Measurements from ENCODE around the gene THPO.

Gene THPO

DNA sequence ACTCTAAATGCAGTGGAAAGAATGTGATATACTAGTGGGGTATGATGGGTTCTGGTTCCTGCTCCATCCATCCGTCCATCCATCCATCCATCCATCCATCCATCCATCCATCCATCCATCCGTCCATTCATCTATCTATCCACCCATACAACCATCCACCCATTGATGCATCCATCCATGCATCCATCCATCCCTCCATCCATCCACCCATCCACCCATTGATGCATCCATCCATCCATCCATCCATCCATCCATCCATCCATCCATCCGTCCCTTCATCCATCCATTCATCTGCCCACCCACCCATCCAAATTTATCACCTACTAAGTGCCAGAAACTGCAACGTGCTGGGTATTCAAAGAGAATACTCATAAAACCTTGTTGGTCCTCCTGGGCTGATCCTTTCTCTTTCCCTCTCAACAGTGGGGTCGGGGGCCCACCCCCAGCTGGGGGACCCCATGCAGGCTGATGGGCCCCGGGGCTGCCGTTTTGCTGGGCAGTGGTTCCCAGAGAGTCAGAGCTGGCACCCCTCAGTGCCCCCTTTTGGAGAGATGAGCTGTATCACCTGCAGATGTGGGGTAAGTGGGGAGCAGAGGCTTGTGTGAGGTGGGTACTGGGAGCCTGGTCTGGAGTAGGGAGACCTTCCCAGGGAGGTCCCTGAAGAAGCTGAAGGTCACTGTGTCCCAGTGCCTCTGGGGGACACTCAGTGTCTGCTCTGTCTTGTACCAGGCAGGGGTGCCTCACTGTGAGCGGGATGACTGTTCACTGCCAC lies 10.3 kb upstream of the THPO start:
- Histone ChIP-seq H3K4me1 (ENCODE audit: control insufficient read depth in 1 of 2, insufficient read depth in 1 of 2, low read depth in 1 of 2, low read length in 1 of 2) (no peaks in the 10 kb centered on the region), H3K36me3 (no peaks in the 10 kb centered on the region), H3K4me3 (ENCODE audit: low read depth in 1 of 2, low read length in 1 of 2) (no peak overlapping the region), H3K27me3 (peaks cover 69% of the 10 kb centered on the region), H3K9me3 (no peaks in the 10 kb centered on the region), H3K27ac (no peak overlapping the region)
- TF ChIP-seq CTCF (IDR thresholded peaks at IDR 0.05): no peak

DNA sequence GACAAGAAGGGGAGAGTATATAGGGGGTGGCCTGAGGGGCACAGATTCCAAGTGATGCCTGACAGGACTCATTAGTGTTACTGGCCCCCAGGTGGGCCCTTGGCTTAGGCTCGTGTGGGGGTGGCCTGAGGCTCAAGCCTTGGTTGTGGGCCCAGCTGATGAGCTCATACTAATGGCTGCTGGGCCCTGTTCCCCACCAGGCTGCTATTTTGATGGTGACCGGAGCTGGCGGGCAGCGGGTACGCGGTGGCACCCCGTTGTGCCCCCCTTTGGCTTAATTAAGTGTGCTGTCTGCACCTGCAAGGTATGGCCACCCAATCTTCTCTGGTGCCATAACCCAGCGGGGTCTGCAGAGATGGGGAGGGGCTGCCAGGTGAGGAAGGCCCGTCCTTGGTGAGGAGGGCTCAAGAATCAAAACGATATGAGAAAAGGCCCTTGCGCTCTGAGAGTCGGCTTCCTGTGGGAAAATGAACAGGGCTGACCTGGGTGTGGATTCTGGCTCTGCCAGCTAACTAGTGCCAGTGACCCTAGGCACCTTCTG lies 9.2 kb upstream of the THPO start:
- Histone ChIP-seq H3K36me3 (no peaks in the 10 kb centered on the region), H3K27ac (no peak overlapping the region), H3K4me3 (ENCODE audit: low read depth in 1 of 2, low read length in 1 of 2) (no peak overlapping the region), H3K27me3 (peaks cover 80% of the 10 kb centered on the region), H3K9me3 (no peaks in the 10 kb centered on the region), H3K4me1 (ENCODE audit: control insufficient read depth in 1 of 2, insufficient read depth in 1 of 2, low read depth in 1 of 2, low read length in 1 of 2) (no peaks in the 10 kb centered on the region)
- TF ChIP-seq CTCF (IDR thresholded peaks at IDR 0.05): no peak

DNA sequence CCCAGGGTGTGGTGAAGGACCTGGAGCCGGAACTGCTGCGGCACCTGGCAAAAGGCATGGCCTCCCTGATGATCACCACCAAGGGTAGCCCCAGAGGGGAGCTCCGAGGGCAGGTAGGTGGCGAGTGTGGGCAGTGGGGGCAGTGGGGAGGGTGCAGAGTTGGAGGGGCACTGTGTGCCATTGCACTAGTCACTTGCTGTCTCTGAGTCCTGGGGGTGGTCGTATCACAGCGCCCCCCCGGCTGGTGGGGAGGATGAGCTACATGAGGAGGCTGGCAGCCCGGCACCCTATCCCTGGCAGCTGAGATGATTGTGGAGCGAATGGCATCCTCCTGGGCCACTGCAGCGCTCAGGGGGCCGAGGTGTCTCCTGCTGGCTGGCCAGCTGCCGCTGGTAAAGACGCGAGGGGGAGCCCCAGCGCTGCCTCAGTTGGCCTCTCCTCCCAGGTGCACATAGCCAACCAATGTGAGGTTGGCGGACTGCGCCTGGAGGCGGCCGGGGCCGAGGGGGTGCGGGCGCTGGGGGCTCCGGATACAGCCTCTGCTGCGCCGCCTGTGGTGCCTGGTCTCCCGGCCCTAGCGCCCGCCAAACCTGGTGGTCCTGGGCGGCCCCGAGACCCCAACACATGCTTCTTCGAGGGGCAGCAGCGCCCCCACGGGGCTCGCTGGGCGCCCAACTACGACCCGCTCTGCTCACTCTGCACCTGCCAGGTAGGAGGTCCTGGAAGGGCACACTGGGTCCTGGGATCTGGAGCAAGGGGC lies 8.2 kb upstream of the THPO start:
- no peak for TF ChIP-seq CTCF (IDR thresholded peaks at IDR 0.05)
- Histone ChIP-seq H3K27ac (no peak overlapping the region), H3K4me1 (ENCODE audit: control insufficient read depth in 1 of 2, insufficient read depth in 1 of 2, low read depth in 1 of 2, low read length in 1 of 2) (peaks cover 3 to 4% of the 10 kb centered on the region in 2 experiments), H3K9me3 (no peaks in the 10 kb centered on the region), H3K4me3 (ENCODE audit: low read depth in 1 of 2, low read length in 1 of 2) (no peak overlapping the region), H3K36me3 (no peaks in the 10 kb centered on the region), H3K27me3 (peaks cover 88% of the 10 kb centered on the region)

GRCh38 chr3:184384856-184385422 lies 6.9 kb upstream of the THPO start:
- H3K9me3 ChIP-seq: no peaks in the 10 kb centered on the region
- no peaks in the 10 kb centered on the region for H3K36me3 ChIP-seq
- no peak overlapping the region for H3K4me3 ChIP-seq (ENCODE audit: low read depth in 1 of 2, low read length in 1 of 2)
- no peak overlapping the region for H3K27ac ChIP-seq
- H3K4me1 ChIP-seq (ENCODE audit: control insufficient read depth in 1 of 2, insufficient read depth in 1 of 2, low read depth in 1 of 2, low read length in 1 of 2): peaks cover 10 to 12% of the 10 kb centered on the region in 2 experiments
- peaks cover 88% of the 10 kb centered on the region for H3K27me3 ChIP-seq
- TF ChIP-seq CTCF (IDR thresholded peaks at IDR 0.05): no peak

GRCh38 chr3:184384342-184384741 lies 6.3 kb upstream of the THPO start:
- TF ChIP-seq CTCF (IDR thresholded peaks at IDR 0.05): no peak
- Histone ChIP-seq H3K27me3 (peaks cover 88% of the 10 kb centered on the region), H3K4me1 (ENCODE audit: control insufficient read depth in 1 of 2, insufficient read depth in 1 of 2, low read depth in 1 of 2, low read length in 1 of 2) (peaks cover 10 to 12% of the 10 kb centered on the region in 2 experiments), H3K9me3 (no peaks in the 10 kb centered on the region), H3K36me3 (no peaks in the 10 kb centered on the region), H3K4me3 (ENCODE audit: low read depth in 1 of 2, low read length in 1 of 2) (no peak overlapping the region), H3K27ac (no peak overlapping the region)
